Loucy (cell line): ENCODE results near the gene NPW.

Experiments used
- H2AFZ ChIP-seq: fragments of 200-600 bp; sonication (generic); 2 replicates; pipeline ENCODE4 v1.6.0; 2016; ENCODE audit warnings: antibody characterized with exemption, mild to moderate bottlenecking, low read length, moderate library complexity
- H3F3A ChIP-seq: fragments of 200-600 bp; 2 replicates; pipeline ENCODE4 v1.6.0; 2016; ENCODE audit warnings: antibody characterized with exemption, low read depth, mild to moderate bottlenecking
- H3K27me3 ChIP-seq: fragments of 200-600 bp; sonication (generic); 2 replicates; pipeline ENCODE4 v1.6.1; 2014; ENCODE audit warnings: low read length, mild to moderate bottlenecking; ENCODE audit not compliant: insufficient read depth, poor library complexity, severe bottlenecking
- H3K36me3 ChIP-seq: fragments of 200-600 bp; sonication (generic); 2 replicates; pipeline ENCODE4 v1.6.1; 2016; ENCODE audit warnings: low read length; ENCODE audit not compliant: insufficient read depth
- H3K4me1 ChIP-seq: fragments of 200-600 bp; sonication (generic); 2 replicates; pipeline ENCODE4 v1.5.1; 2014; ENCODE audit warnings: low read length, mild to moderate bottlenecking; ENCODE audit not compliant: insufficient read depth, poor library complexity, severe bottlenecking
- H3K4me2 ChIP-seq: fragments of 200-600 bp; sonication (generic); 2 replicates; pipeline ENCODE4 v1.6.0; 2014; ENCODE audit warnings: antibody characterized with exemption, low read length, low read depth, mild to moderate bottlenecking; ENCODE audit not compliant: poor library complexity, severe bottlenecking
- H3K4me3 ChIP-seq: fragments of 200-600 bp; sonication (generic); 2 replicates; pipeline ENCODE4 v1.5.1; 2014; ENCODE audit warnings: low read length, mild to moderate bottlenecking, mixed read lengths; ENCODE audit not compliant: poor library complexity, severe bottlenecking
- H3K79me2 ChIP-seq: fragments of 200-600 bp; sonication (generic); 2 replicates; pipeline ENCODE4 v1.6.1; 2014; ENCODE audit warnings: low read length; ENCODE audit not compliant: insufficient read depth
- H3K9ac ChIP-seq: fragments of 200-600 bp; sonication (generic); 2 replicates; pipeline ENCODE4 v1.6.0; 2014; ENCODE audit warnings: mild to moderate bottlenecking, low read depth, low read length, moderate library complexity; ENCODE audit not compliant: poor library complexity, severe bottlenecking
- H3K9me2 ChIP-seq: fragments of 200-600 bp; sonication (generic); replicated peaks from 2 replicates; pipeline ENCODE4 v1.6.1; 2016; ENCODE audit warnings: low read depth, low read length, mixed read lengths
- H3K9me3 ChIP-seq: fragments of 200-600 bp; sonication (generic); 2 replicates; pipeline ENCODE4 v1.6.1; 2014; ENCODE audit warnings: mild to moderate bottlenecking, antibody characterized with exemption, low read length, low read depth; ENCODE audit not compliant: insufficient read depth
- H4K20me1 ChIP-seq: fragments of 200-600 bp; sonication (generic); 2 replicates; pipeline ENCODE4 v1.6.0; 2014; ENCODE audit warnings: antibody characterized with exemption, low read length, mild to moderate bottlenecking; ENCODE audit not compliant: insufficient read depth, poor library complexity, severe bottlenecking
- EZH2phosphoT487 ChIP-seq: fragments of 200-600 bp; IDR thresholded peaks from 2 replicates; pipeline ENCODE4 v1.6.1; 2018; ENCODE audit warnings: antibody characterized with exemption, mild to moderate bottlenecking, moderate library complexity, borderline replicate concordance
- TF ChIP-seq, protein P1 (sequence below): fragments of 200-600 bp; sonication (generic); conservative IDR thresholded peaks from 2 replicates; pipeline ENCODE4 v1.5.1; 2014; ENCODE audit warnings: mild to moderate bottlenecking, antibody characterized with exemption, low read length

Gene NPW

DNA sequence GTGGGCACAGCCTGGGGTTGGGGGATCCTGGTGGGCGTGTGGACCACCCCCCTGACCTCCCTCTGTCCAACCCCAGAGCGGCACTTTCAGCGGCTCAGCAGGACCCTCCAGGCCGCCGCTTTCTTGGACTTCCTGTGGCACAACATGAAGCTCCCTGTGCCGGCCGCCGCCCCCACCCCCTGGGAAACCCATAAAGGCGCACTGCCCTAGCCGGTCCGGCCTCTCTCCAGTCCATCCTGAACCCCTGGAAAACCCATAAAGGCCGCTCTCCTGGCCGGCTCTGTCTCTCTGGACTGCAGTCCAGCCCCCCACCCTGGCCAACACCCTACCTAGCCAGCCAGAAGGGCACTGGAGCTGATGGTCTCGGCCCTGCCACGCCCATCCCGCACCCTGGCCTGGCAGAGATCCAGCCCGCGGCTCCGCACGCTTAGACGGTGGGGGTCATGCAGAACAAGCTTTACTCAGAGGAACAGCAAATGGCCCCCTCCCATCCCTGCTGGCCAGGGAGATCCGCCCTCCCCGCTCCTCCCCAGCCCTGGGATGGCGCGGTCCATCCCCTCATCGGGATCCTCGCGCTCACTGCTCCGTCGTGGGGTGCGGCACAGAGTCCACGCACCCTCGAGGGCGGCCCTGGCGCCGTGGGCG lies 41.0 kb upstream of the NPW start:
- no peaks in the 10 kb centered on the region for H3F3A ChIP-seq
- TF ChIP-seq, protein P1, sequence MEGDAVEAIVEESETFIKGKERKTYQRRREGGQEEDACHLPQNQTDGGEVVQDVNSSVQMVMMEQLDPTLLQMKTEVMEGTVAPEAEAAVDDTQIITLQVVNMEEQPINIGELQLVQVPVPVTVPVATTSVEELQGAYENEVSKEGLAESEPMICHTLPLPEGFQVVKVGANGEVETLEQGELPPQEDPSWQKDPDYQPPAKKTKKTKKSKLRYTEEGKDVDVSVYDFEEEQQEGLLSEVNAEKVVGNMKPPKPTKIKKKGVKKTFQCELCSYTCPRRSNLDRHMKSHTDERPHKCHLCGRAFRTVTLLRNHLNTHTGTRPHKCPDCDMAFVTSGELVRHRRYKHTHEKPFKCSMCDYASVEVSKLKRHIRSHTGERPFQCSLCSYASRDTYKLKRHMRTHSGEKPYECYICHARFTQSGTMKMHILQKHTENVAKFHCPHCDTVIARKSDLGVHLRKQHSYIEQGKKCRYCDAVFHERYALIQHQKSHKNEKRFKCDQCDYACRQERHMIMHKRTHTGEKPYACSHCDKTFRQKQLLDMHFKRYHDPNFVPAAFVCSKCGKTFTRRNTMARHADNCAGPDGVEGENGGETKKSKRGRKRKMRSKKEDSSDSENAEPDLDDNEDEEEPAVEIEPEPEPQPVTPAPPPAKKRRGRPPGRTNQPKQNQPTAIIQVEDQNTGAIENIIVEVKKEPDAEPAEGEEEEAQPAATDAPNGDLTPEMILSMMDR, result no peak
- no peak for TF ChIP-seq EZH2phosphoT487
- no peak overlapping the region for H3K9ac ChIP-seq
- no peaks in the 10 kb centered on the region for H3K36me3 ChIP-seq
- no peaks in the 10 kb centered on the region for H4K20me1 ChIP-seq
- no peaks in the 10 kb centered on the region for H3K9me3 ChIP-seq
- no peak overlapping the region for H3K4me3 ChIP-seq
- no peaks in the 10 kb centered on the region for H3K9me2 ChIP-seq
- H3K4me2 ChIP-seq, result no peak overlapping the region
- no peaks in the 10 kb centered on the region for H3K27me3 ChIP-seq
- no peak overlapping the region for H2AFZ ChIP-seq
- no peaks in the 10 kb centered on the region for H3K4me1 ChIP-seq
- H3K79me2 ChIP-seq, result peaks cover 3% of the 10 kb centered on the region; the same call in 1 of the 2 replicates

DNA sequence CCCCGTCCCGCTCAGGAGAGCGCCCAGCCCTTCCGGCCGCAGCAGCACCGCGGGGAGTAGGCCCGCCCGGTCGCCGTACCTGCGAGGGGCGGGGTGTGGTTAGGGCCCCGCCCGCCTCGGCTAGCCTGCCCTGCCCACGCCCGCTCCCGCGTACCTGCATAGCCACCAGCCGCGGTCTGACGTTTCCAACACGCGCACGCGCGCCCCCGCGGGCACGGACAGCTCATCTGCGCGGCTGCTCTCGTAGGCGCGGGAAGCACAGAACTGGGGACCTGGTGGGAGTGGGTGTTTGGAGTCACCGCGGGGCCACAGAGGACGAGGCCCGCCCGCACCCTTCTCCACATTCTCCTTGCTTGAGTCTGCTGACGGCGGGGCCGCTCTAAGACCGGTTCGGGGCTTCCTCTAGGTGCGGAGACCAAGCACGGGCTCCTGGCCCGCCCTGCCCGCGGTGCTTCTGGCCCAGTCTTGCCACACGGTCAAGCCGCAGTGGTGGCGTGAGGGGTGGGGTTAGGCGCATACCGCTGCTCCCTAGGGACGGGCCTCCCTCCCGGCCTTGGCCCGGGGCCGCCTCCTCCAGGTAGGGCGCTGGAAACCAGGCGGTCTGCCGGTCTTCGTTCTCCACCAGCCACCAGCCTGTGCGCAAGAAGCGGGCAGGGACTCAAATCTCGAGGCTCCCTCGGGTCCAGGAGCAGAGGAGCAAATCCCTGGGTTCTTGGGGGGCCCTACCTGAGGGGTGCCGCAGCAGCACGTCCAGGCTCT lies 40.1 kb upstream of the NPW start:
- no peak overlapping the region for H3K9ac ChIP-seq
- H2AFZ ChIP-seq, result no peak overlapping the region
- TF ChIP-seq, protein P1, result no peak
- no peak for TF ChIP-seq EZH2phosphoT487
- no peaks in the 10 kb centered on the region for H3F3A ChIP-seq
- H4K20me1 ChIP-seq, result no peaks in the 10 kb centered on the region
- H3K4me3 ChIP-seq, result no peak overlapping the region
- no peaks in the 10 kb centered on the region for H3K4me1 ChIP-seq
- no peak overlapping the region for H3K4me2 ChIP-seq
- no peaks in the 10 kb centered on the region for H3K9me3 ChIP-seq
- peaks cover 2% of the 10 kb centered on the region; the same call in 1 of the 2 replicates for H3K79me2 ChIP-seq
- H3K36me3 ChIP-seq, result no peaks in the 10 kb centered on the region
- no peaks in the 10 kb centered on the region for H3K9me2 ChIP-seq
- no peaks in the 10 kb centered on the region for H3K27me3 ChIP-seq

DNA sequence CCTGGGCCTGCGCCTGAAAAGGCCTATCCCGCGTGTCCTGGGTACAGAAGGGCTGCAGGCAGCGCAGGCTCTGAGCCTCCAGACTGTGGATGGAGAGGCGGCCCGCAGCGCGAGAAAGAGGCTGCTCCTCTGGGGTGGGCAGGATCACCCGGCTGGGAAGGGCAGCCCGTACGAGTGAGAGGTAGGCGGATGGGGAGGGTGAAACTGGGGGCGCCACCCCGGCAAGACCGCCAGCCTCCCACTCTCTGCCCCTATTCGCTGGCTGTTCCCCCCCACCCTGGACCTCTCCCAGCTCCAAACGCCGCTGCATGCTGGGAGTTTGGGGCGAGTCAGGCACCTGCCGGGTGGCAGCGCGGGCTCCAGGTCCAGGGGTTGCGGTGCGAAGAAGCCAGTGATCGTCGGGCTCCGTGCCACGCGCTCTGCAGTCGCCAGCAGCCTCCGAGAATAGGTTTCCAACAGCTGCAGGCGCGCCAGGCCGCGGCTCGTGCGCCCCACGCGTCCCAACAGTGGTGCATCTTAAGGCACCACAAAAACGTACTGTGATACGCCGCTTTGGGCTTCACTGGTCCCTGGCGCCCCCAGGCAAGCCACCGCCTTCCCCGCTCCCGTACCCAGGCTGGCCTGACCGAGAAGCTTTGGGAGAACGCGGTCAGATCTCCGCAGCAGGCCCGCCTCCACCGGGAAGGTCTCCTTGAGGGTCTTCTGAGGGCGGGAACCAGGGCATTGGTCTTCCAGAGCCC lies 39.4 kb upstream of the NPW start:
- Histone ChIP-seq H3K9me2 (no peaks in the 10 kb centered on the region), H3K4me3 (no peak overlapping the region), H3K27me3 (no peaks in the 10 kb centered on the region), H3K9me3 (no peaks in the 10 kb centered on the region), H3F3A (no peaks in the 10 kb centered on the region), H2AFZ (no peak overlapping the region), H4K20me1 (no peaks in the 10 kb centered on the region), H3K36me3 (no peaks in the 10 kb centered on the region), H3K79me2 (peaks cover 10% of the 10 kb centered on the region), H3K4me2 (no peak overlapping the region), H3K4me1 (no peaks in the 10 kb centered on the region), H3K9ac (no peak overlapping the region)
- no peak for TF ChIP-seq EZH2phosphoT487
- TF ChIP-seq, protein P1, result no peak
